GM19239 (cell line): ENCODE data around the gene ANKRD13B.
"Not testable (repeated sequence)": the region's sequence is repeated elsewhere in the genome, so short reads cannot be mapped to it uniquely, and the experiment has no call there.

Source experiments
- DNase-seq: peaks from one replicate; pipeline ENCODE4 v3.0.0; 2011; ENCODE audit warnings: low spot score; ENCODE audit not compliant: insufficient read length
- FAIRE-seq: peaks from 2 replicates; lab custom pipeline; 2011; peaks lifted over from hg19 to GRCh38; lab: Jason Lieb, UNC

ANKRD13B gene

GRCh38 chr17:29629839-29630238, 36.9 kb downstream of the ANKRD13B start:
- DNase-seq (no peak), FAIRE-seq (no peak)

- no peak for FAIRE-seq
- no peak for DNase-seq
Observed at GRCh38 chr17:29630630-29631193, 37.8 kb downstream of the ANKRD13B start.

- DNase-seq = no peak
- FAIRE-seq = no peak
Observed at GRCh38 chr17:29633886-29634285, 41.0 kb downstream of the ANKRD13B start.

- FAIRE-seq = no peak
Observed at GRCh38 chr17:29640413-29640812, 47.5 kb downstream of the ANKRD13B start.

GRCh38 chr17:29640981-29641642, 48.2 kb downstream of the ANKRD13B start:
- DNase-seq (no peak), FAIRE-seq (no peak)

More at GRCh38 chr17:29640413-29640812, 47.5 kb downstream of the ANKRD13B start:
- no peak for DNase-seq

- no peak for FAIRE-seq
- no peak for DNase-seq
Observed at GRCh38 chr17:29642171-29642611, 49.3 kb downstream of the ANKRD13B start.

GRCh38 chr17:29643817-29644160, 50.9 kb downstream of the ANKRD13B start:
- DNase-seq = no peak
- FAIRE-seq = no peak

GRCh38 chr17:29645515-29646051, 52.7 kb downstream of the ANKRD13B start:
- no peak for FAIRE-seq
- no peak for DNase-seq

GRCh38 chr17:29648005-29648404, 55.1 kb downstream of the ANKRD13B start:
- DNase-seq (no peak), FAIRE-seq (no peak)

- DNase-seq (no peak), FAIRE-seq (no peak)
Observed at GRCh38 chr17:29649359-29649758, 56.4 kb downstream of the ANKRD13B start.

GRCh38 chr17:29650396-29650795, 57.5 kb downstream of the ANKRD13B start:
- FAIRE-seq (no peak), DNase-seq (no peak)

GRCh38 chr17:29651913-29652312, 59.0 kb downstream of the ANKRD13B start:
- not testable (repeated sequence) for DNase-seq, FAIRE-seq

GRCh38 chr17:29652976-29653375, 60.0 kb downstream of the ANKRD13B start:
- no peak for DNase-seq
- FAIRE-seq = no peak

- DNase-seq = no peak
- no peak for FAIRE-seq
Observed at GRCh38 chr17:29653995-29654714, 61.2 kb downstream of the ANKRD13B start.

GRCh38 chr17:29655323-29655722, 62.4 kb downstream of the ANKRD13B start:
- FAIRE-seq = no peak
- no peak for DNase-seq

GRCh38 chr17:29659155-29659554, 66.2 kb downstream of the ANKRD13B start:
- DNase-seq (no peak), FAIRE-seq (no peak)

GRCh38 chr17:29661213-29661612, 68.3 kb downstream of the ANKRD13B start:
- FAIRE-seq (no peak), DNase-seq (no peak)

GRCh38 chr17:29663155-29663554, 70.2 kb downstream of the ANKRD13B start:
- FAIRE-seq (peak; percentile 77), DNase-seq (no peak)
